Liver (tissue), 9 donors: ENCODE measurements around the gene HAUS5. TPM values are rescaled to one million over a fixed set of nuclear protein-coding genes. Genes with fewer than 3 reads are reported as not detected.

ENCODE experiments used
- DNase-seq: peaks from one replicate; pipeline ENCODE4 v3.0.0-alpha.2; 2017; ENCODE audit warnings: low spot score
- H3K27ac ChIP-seq, 2 donors: one replicate each; pipeline ENCODE4 v1.7.0; 2013; ENCODE audit warnings: inconsistent platforms in 2 of 2, low read length in 2 of 2, control low read depth in 1 of 2, low read depth in 1 of 2, mild to moderate bottlenecking in 1 of 2
- H3K27me3 ChIP-seq, 4 donors: one replicate each; pipeline versions ENCODE4 v1.6.1 to v1.7.0; 2013; ENCODE audit warnings: low read length in 3 of 4, inconsistent platforms in 1 of 4, mild to moderate bottlenecking in 1 of 4, moderate library complexity in 1 of 4; ENCODE audit not compliant: control insufficient read depth in 4 of 4, insufficient read depth in 4 of 4
- H3K36me3 ChIP-seq, 4 donors: one replicate each; pipeline versions ENCODE4 v1.6.1 to v1.7.0; 2013; ENCODE audit warnings: low read length in 3 of 4, mild to moderate bottlenecking in 3 of 4, low read depth in 1 of 4, moderate library complexity in 1 of 4; ENCODE audit not compliant: control insufficient read depth in 4 of 4, insufficient read depth in 3 of 4
- H3K4me1 ChIP-seq, 4 donors: one replicate each; pipeline versions ENCODE4 v1.6.1 to v1.7.0; 2013; ENCODE audit warnings: low read length in 3 of 4, mild to moderate bottlenecking in 3 of 4, moderate library complexity in 1 of 4; ENCODE audit not compliant: control insufficient read depth in 4 of 4, insufficient read depth in 4 of 4
- H3K4me3 ChIP-seq, 3 donors: one replicate each; pipeline versions ENCODE4 v1.6.1 to v1.7.0; 2013; ENCODE audit warnings: low read length in 3 of 3, control low read depth in 1 of 3, low read depth in 1 of 3, mild to moderate bottlenecking in 1 of 3
- H3K9ac ChIP-seq, 2 donors: one replicate each; pipeline ENCODE4 v1.7.0; 2013; ENCODE audit warnings: low read length in 2 of 2, mild to moderate bottlenecking in 2 of 2, moderate library complexity in 2 of 2, control low read depth in 1 of 2, low read depth in 1 of 2
- H3K9me3 ChIP-seq, 4 donors: one replicate each; pipeline versions ENCODE4 v1.6.1 to v1.7.0; 2013; ENCODE audit warnings: low read length in 3 of 4; ENCODE audit not compliant: control insufficient read depth in 4 of 4
- ATF3 ChIP-seq: IDR thresholded peaks from 2 replicates; pipeline ENCODE4 v1.6.1; 2016; ENCODE audit warnings: antibody characterized with exemption
- CTCF ChIP-seq: fragments of 150-350 bp; IDR thresholded peaks from 2 replicates; pipeline ENCODE4 v1.5.1; 2017; ENCODE audit warnings: improper control_type of control experiment, low read depth, low read length; ENCODE audit not compliant: missing input control
- EGR1 ChIP-seq, 2 donors: IDR thresholded peaks; 2 replicates each; pipeline ENCODE4 v1.6.1; 2016 to 2018; ENCODE audit warnings: antibody characterized with exemption in 2 of 2, low read depth in 2 of 2
- FOXA1 ChIP-seq: IDR thresholded peaks from 2 replicates; pipeline ENCODE4 v1.6.1; 2016; ENCODE audit warnings: antibody characterized with exemption
- FOXA2 ChIP-seq: IDR thresholded peaks from 2 replicates; pipeline ENCODE4 v1.6.1; 2016; ENCODE audit warnings: antibody characterized with exemption
- GABPA ChIP-seq, 2 donors: IDR thresholded peaks in 1 of 2; conservative IDR thresholded peaks in 1 of 2; 2 replicates each; pipeline ENCODE4 v1.6.1; 2016; ENCODE audit warnings: antibody characterized with exemption in 2 of 2, mild to moderate bottlenecking in 1 of 2, moderate library complexity in 1 of 2
- HNF4A ChIP-seq, 2 donors: conservative IDR thresholded peaks; 2 replicates each; pipeline ENCODE4 v1.6.1; 2016; ENCODE audit warnings: antibody characterized with exemption in 2 of 2, mild to moderate bottlenecking in 2 of 2
- HNF4G ChIP-seq: IDR thresholded peaks from 2 replicates; pipeline ENCODE4 v1.6.1; 2016; ENCODE audit warnings: antibody characterized with exemption
- JUND ChIP-seq, 2 donors: IDR thresholded peaks; 2 replicates each; pipeline ENCODE4 v1.6.1; 2016; ENCODE audit warnings: antibody characterized with exemption in 2 of 2
- NR2F2 ChIP-seq: IDR thresholded peaks from 2 replicates; pipeline ENCODE4 v1.6.1; 2016; ENCODE audit warnings: antibody characterized with exemption
- RAD21 ChIP-seq, 2 donors: IDR thresholded peaks; 2 replicates each; pipeline ENCODE4 v1.6.1; 2016; ENCODE audit warnings: antibody characterized with exemption in 2 of 2, mild to moderate bottlenecking in 2 of 2
- REST ChIP-seq: IDR thresholded peaks from 2 replicates; pipeline ENCODE4 v1.6.1; 2016; ENCODE audit warnings: antibody characterized with exemption, mild to moderate bottlenecking
- RXRA ChIP-seq, 2 donors: IDR thresholded peaks; 2 replicates each; pipeline ENCODE4 v1.6.1; 2017 to 2018; ENCODE audit warnings: antibody characterized with exemption in 2 of 2, mild to moderate bottlenecking in 1 of 2
- SP1 ChIP-seq: IDR thresholded peaks from 2 replicates; pipeline ENCODE4 v1.6.1; 2018; ENCODE audit warnings: antibody characterized with exemption, mild to moderate bottlenecking
- TAF1 ChIP-seq: conservative IDR thresholded peaks from 2 replicates; pipeline ENCODE4 v1.6.1; 2016; ENCODE audit warnings: antibody characterized with exemption, mild to moderate bottlenecking
- YY1 ChIP-seq: IDR thresholded peaks from 2 replicates; pipeline ENCODE4 v1.6.1; 2016; ENCODE audit warnings: antibody characterized with exemption, mild to moderate bottlenecking
- WGBS: extraction: QIAGEN DNeasy Blood & Tissue Kit; methylation state at CpG from one replicate; pipeline ENCODE4 v1.1.7; 2013; 5-methylcytosine and 5-hydroxymethylcytosine counted together
- polyA plus RNA-seq, 2 donors: library from polyadenylated mRNA; stranded (reverse) in 1 of 2; unstranded in 1 of 2; fragments of 200-250 nt in 1 of 2; fragments of >200 nt in 1 of 2; fragmentation: Nextera tagmentation in 1 of 2; extraction: Ambion mirVana in 1 of 2; gene quantifications; one replicate each; pipeline versions ENCODE4 v1.2.1 to v1.2.3, GENCODE V29; 2013 to 2015
- total RNA-seq, 2 donors: library from RNA; depleted of rRNA; stranded (reverse); fragments of >200 nt; gene quantifications; one replicate each; pipeline ENCODE4 v1.2.3, GENCODE V29; 2014
- TF ChIP-seq, protein P1 (sequence below): IDR thresholded peaks from 2 replicates; pipeline ENCODE4 v1.6.1; 2016; ENCODE audit warnings: antibody characterized with exemption
- donor health status: healthy.
- donor health status: healthy.
- donor health status: healthy.
- donor health status: healthy.
- donor health status: healthy.

The HAUS5 gene
- total and polyA plus RNA-seq, 4 donors, result 1.9 to 7.3 (median 2.3) TPM

DNA sequence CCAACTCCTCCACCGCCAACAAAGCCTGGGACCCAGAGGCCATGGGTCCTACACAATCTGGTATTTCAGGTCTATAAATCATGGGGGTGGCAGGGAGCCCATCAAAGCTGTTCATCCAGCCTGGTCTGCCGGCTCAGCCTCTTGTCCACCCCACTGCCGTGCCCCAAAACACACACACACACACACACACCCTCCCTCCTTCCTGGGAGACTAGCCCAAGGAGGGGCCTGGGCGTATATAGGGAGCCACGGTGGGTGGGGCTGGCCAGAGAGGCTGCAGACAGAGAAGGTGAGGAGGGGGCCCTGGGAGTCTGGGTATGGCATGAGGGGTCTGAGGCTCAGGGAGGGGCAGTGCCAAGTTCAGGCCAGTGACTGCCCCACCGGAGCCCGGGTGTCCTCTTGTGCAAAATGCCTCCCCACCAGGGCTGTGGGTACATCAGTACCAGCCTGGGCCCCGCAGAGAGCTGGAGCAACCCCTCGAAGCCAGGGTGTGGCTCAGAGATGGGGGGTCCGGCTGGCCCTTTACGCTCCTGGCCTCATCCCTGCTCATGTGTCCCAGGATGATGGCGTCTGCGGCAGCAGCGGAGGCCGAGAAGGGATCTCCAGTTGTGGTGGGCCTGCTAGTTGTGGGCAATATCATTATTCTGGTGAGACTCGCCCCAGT, 53.8 kb downstream of the HAUS5 start, which contains the start of gene UPK1A:
Gene UPK1A, plus strand, starts transcription at position 267 of the 663 bp plus-strand sequence. Its CDS starts 296 bp downstream, at position 563.
- 82% methylated on average over 16 of the region's 16 CpGs for WGBS
- TF ChIP-seq FOXA2 (no peak), ATF3 (no peak), EGR1 (IDR thresholded peaks at IDR 0.05; ENCODE audit: low read depth in 2 of 2) (no peak), RAD21 (IDR thresholded peaks at IDR 0.05) (no peak), TAF1 (no peak), GABPA (IDR thresholded peaks at IDR 0.05 in 1 of 2, conservative IDR thresholded peaks at IDR 0.05 in 1 of 2) (no peak), CTCF (no peak), JUND (IDR thresholded peaks at IDR 0.05) (no peak), HNF4A (conservative IDR thresholded peaks at IDR 0.05) (no peak), HNF4G (no peak), SP1 (no peak), REST (no peak), FOXA1 (no peak), RXRA (IDR thresholded peaks at IDR 0.05) (no peak)
- no peak within 1 kb of the TSS for H3K9ac ChIP-seq
- H3K36me3 ChIP-seq, result peaks cover 2 to 6% (median 5%) of the 10 kb centered on the region in 4 donors
- H3K4me1 ChIP-seq, result peaks cover 2 to 3% (median 3%) of the 10 kb centered on the region in 4 donors
- no peak for DNase-seq
- no peak within 1 kb of the TSS for H3K4me3 ChIP-seq
- H3K27me3 ChIP-seq, result no peaks in the 10 kb centered on the region
- H3K27ac ChIP-seq, result no peak within 1 kb of the TSS
- no peaks in the 10 kb centered on the region for H3K9me3 ChIP-seq

DNA sequence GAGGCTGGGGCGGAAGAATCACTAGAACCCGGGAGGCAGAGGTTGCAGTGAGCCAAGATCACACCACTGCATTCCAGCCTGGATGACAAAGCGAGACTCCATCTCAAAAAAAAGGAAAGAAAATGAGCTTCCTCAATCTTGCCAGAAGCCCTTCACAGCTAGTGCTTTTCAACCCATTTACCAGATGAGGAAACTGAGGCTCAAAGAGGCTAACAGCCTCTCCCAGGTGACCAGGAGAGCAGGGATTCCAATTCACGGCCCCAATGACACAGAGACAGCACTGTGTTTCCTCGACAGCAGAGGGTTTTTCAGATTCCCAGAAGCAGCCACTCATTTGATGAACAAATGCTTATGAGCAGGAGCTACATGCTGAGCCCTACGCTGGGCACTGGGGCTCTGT, 57.0 kb downstream of the HAUS5 start:
- H3K4me3 ChIP-seq, result no peak overlapping the region
- peaks cover 0 to 6% (median 2%) of the 10 kb centered on the region in 4 donors for H3K4me1 ChIP-seq
- no peak overlapping the region for H3K9ac ChIP-seq
- WGBS, result 82% methylated on average over 6 of the region's 6 CpGs
- H3K27me3 ChIP-seq, result no peaks in the 10 kb centered on the region
- no peak overlapping the region for H3K27ac ChIP-seq
- no peaks in the 10 kb centered on the region for H3K36me3 ChIP-seq
- H3K9me3 ChIP-seq, result no peaks in the 10 kb centered on the region
- no peak for DNase-seq
- TF ChIP-seq REST (no peak), FOXA1 (no peak), RAD21 (IDR thresholded peaks at IDR 0.05) (no peak), CTCF (no peak), HNF4G (no peak), ATF3 (no peak), HNF4A (conservative IDR thresholded peaks at IDR 0.05) (no peak), TAF1 (no peak), SP1 (no peak), GABPA (IDR thresholded peaks at IDR 0.05 in 1 of 2, conservative IDR thresholded peaks at IDR 0.05 in 1 of 2) (no peak), YY1 (no peak), RXRA (IDR thresholded peaks at IDR 0.05) (no peak), NR2F2 (no peak), EGR1 (IDR thresholded peaks at IDR 0.05; ENCODE audit: low read depth in 2 of 2) (no peak)
- TF ChIP-seq, protein P1, sequence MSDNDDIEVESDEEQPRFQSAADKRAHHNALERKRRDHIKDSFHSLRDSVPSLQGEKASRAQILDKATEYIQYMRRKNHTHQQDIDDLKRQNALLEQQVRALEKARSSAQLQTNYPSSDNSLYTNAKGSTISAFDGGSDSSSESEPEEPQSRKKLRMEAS, result no peak
